Measurements from ENCODE around the gene EIF4G3. TPM values are rescaled to one million over a fixed set of nuclear protein-coding genes. Genes with fewer than 3 reads are reported as not detected.

The EIF4G3 gene
- total and polyA plus RNA-seq, 2 of the 8 experiments (the other 6 are each of a cell fraction or from before 2014, with no cell fraction given), result 47.5 to 66.6 TPM

DNA sequence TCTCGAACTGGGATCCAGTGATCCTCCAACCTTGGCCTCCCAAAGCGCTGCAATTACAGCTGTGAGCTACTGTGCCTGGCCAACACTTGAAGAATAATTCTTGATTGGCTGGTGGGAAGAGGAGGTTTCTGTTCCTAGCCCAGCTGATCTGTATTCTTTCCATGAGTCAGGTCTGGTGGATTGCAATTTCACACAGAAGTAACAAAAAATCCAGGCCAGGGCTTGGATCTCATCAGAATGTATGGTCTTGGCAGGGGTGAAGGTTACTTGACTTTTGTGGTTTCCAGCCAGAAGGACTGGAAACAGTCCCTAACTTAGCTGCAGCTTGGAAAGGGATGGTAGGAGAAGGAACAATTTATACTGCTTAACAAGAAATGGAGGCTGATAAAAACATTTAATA lies 384.5 kb downstream of the EIF4G3 start:
- no peak overlapping the region for H3K14ac ChIP-seq (ENCODE audit: insufficient read length)
- H3K79me1 ChIP-seq (ENCODE audit: low read depth, low read length), result no peaks in the 10 kb centered on the region
- ChIA-PET CTCF (ENCODE audit: partially characterized antibody) (no interaction called here), POLR2A (ENCODE audit: partially characterized antibody) (no interaction called here)
- H3K4me3 ChIP-seq (ENCODE audit: extremely low read depth in 1 of 4, insufficient read depth in 2 of 4, low read depth in 3 of 4, low read length in 4 of 4), result no peak overlapping the region
- H4K20me1 ChIP-seq (replicated peaks in 1 of 2; ENCODE audit: control insufficient read depth in 1 of 2, insufficient read depth in 2 of 2, low read length in 2 of 2), result no peaks in the 10 kb centered on the region
- H2BK5ac ChIP-seq (ENCODE audit: low read depth, low read length), result no peak overlapping the region
- peaks cover 5% of the 10 kb centered on the region; the same call in 1 of the 2 replicates for H3K23me2 ChIP-seq (ENCODE audit: low read depth, low read length)
- H3K56ac ChIP-seq (replicated peaks; ENCODE audit: insufficient read length, low read depth, low read length), result no peak overlapping the region
- no peak overlapping the region for H2AK5ac ChIP-seq (ENCODE audit: low read depth, low read length)
- H2AFZ ChIP-seq (ENCODE audit: low read length), result no peak overlapping the region
- H4K5ac ChIP-seq (ENCODE audit: insufficient read length, low read depth, low read length), result no peak overlapping the region
- no peak overlapping the region for H2BK120ac ChIP-seq (replicated peaks; ENCODE audit: low read depth, low read length)
- no peaks in the 10 kb centered on the region for H3K36me3 ChIP-seq (ENCODE audit: control insufficient read depth in 2 of 4, insufficient read depth in 4 of 4, low read length in 3 of 4)
- no peak overlapping the region for H3K9ac ChIP-seq (replicated peaks in 1 of 4; ENCODE audit: extremely low read depth in 1 of 4, low read depth in 3 of 4, low read length in 3 of 4)
- H3K4ac ChIP-seq (replicated peaks; ENCODE audit: insufficient read length, low read depth, low read length), result no peak overlapping the region
- no peaks in the 10 kb centered on the region for H3K27me3 ChIP-seq (replicated peaks in 1 of 4; ENCODE audit: control insufficient read depth in 3 of 4, extremely low read depth in 1 of 4, insufficient read depth in 3 of 4, low read length in 3 of 4)
- 100% methylated on average over 2 of the region's 2 CpGs; no CpG with 5 or more reads in 1 of the 2 experiments for WGBS, 2 experiments (ENCODE audit: extremely low coverage in 1 of 2, insufficient coverage in 1 of 2, insufficient read length in 1 of 2, insufficient replicate concordance in 2 of 2, low coverage in 1 of 2, low lambda C conversion rate in 2 of 2, missing lambda C conversion rate in 1 of 2)
- no peak overlapping the region for H2BK20ac ChIP-seq (ENCODE audit: low read length)
- H2BK15ac ChIP-seq (ENCODE audit: low read length), result no peak overlapping the region
- no peak overlapping the region for H4K8ac ChIP-seq (ENCODE audit: extremely low read depth, insufficient read depth, low read length)
- no peak overlapping the region for H4K91ac ChIP-seq (replicated peaks; ENCODE audit: insufficient read length, low read length)
- no peak overlapping the region for H3K18ac ChIP-seq (ENCODE audit: extremely low read depth, low read length)
- no peaks in the 10 kb centered on the region for H3K79me2 ChIP-seq (ENCODE audit: control insufficient read depth in 1 of 2, insufficient read depth in 2 of 2, low read length in 2 of 2)
- no peak overlapping the region for H2BK12ac ChIP-seq (ENCODE audit: low read depth, low read length)
- no peak for FAIRE-seq
- H3K4me1 ChIP-seq (replicated peaks in 1 of 4; ENCODE audit: control insufficient read depth in 3 of 4, insufficient read depth in 4 of 4, low read length in 3 of 4), result peaks cover 0 to 6% (median 6%) of the 10 kb centered on the region in 4 experiments; a peak in 3 of 7 replicates
- no peak overlapping the region for H3K27ac ChIP-seq (ENCODE audit: low read depth, low read length)
- H3K23ac ChIP-seq (ENCODE audit: insufficient read length), result no peak overlapping the region
- no peak overlapping the region for H3K4me2 ChIP-seq (ENCODE audit: insufficient read depth in 1 of 2, low read depth in 2 of 2, low read length in 2 of 2)
- no peaks in the 10 kb centered on the region for H3K9me3 ChIP-seq (ENCODE audit: insufficient read depth in 2 of 2, low read depth in 1 of 2, low read length in 1 of 2)
- DNase-seq (ENCODE audit: low read depth in 1 of 2, low spot score in 2 of 2), result no peak
- TF ChIP-seq, protein P1, sequence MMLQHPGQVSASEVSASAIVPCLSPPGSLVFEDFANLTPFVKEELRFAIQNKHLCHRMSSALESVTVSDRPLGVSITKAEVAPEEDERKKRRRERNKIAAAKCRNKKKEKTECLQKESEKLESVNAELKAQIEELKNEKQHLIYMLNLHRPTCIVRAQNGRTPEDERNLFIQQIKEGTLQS (IDR thresholded peaks at IDR 0.05; ENCODE audit: insufficient read depth, low read depth, low read length), result no peak
- no peak for TF ChIP-seq ZNF274 (IDR thresholded peaks at IDR 0.05; ENCODE audit: borderline replicate concordance, extremely low read depth, low read length)
- no peak for TF ChIP-seq ATF2 (IDR thresholded peaks at IDR 0.05; ENCODE audit: low read length)
- TF ChIP-seq SUZ12 (IDR thresholded peaks at IDR 0.05; ENCODE audit: low read length), result no peak
- TF ChIP-seq TAF1 (IDR thresholded peaks at IDR 0.05; ENCODE audit: low read depth, low read length), result no peak
- no peak for TF ChIP-seq PHF8 (conservative IDR thresholded peaks at IDR 0.05; ENCODE audit: low read depth, low read length)
- TF ChIP-seq KDM4A (IDR thresholded peaks at IDR 0.05; ENCODE audit: low read depth, low read length, severe bottlenecking), result no peak
- no peak for TF ChIP-seq TCF12 (IDR thresholded peaks at IDR 0.05; ENCODE audit: low read depth, low read length)
